Activated naive CD4-positive, alpha-beta T cell treated with anti-CD3 and anti-CD28 coated beads, Interleukin-2, amount 50 U/mL, for 24 hours (primary cell): ENCODE data around the gene CBR1.

ENCODE experiments used
- H3K27ac Mint-ChIP-seq: one replicate; pipeline ENCODE4 v1.8.0; 2021; ENCODE audit warnings: mild to moderate bottlenecking, mixed read lengths
- H3K27me3 Mint-ChIP-seq: one replicate; pipeline ENCODE4 v1.8.0; 2021; ENCODE audit warnings: mixed read lengths
- H3K36me3 Mint-ChIP-seq: one replicate; pipeline ENCODE4 v1.8.0; 2021; ENCODE audit warnings: mixed read lengths
- H3K4me1 Mint-ChIP-seq: one replicate; pipeline ENCODE4 v1.8.0; 2021; ENCODE audit warnings: mixed read lengths
- H3K4me3 Mint-ChIP-seq: one replicate; pipeline ENCODE4 v1.8.0; 2021; ENCODE audit warnings: mild to moderate bottlenecking, mixed read lengths
- H3K9me3 Mint-ChIP-seq: one replicate; pipeline ENCODE4 v1.8.0; 2021; ENCODE audit warnings: mixed read lengths

The CBR1 gene

GRCh38 chr21:36039861-36040260 is 30.0 kb upstream of the CBR1 start:
- H3K27ac Mint-ChIP-seq = no peak overlapping the region
- H3K4me1 Mint-ChIP-seq = no peaks in the 10 kb centered on the region
- H3K27me3 Mint-ChIP-seq = no peaks in the 10 kb centered on the region
- H3K36me3 Mint-ChIP-seq = peaks cover 25% of the 10 kb centered on the region
- H3K9me3 Mint-ChIP-seq = no peaks in the 10 kb centered on the region
- H3K4me3 Mint-ChIP-seq = no peak overlapping the region

GRCh38 chr21:36040389-36040788 is 29.4 kb upstream of the CBR1 start:
- Mint-ChIP-seq H3K4me3 (no peak overlapping the region), H3K36me3 (peaks cover 27% of the 10 kb centered on the region), H3K27me3 (no peaks in the 10 kb centered on the region), H3K9me3 (no peaks in the 10 kb centered on the region), H3K4me1 (no peaks in the 10 kb centered on the region), H3K27ac (no peak overlapping the region)

DNA sequence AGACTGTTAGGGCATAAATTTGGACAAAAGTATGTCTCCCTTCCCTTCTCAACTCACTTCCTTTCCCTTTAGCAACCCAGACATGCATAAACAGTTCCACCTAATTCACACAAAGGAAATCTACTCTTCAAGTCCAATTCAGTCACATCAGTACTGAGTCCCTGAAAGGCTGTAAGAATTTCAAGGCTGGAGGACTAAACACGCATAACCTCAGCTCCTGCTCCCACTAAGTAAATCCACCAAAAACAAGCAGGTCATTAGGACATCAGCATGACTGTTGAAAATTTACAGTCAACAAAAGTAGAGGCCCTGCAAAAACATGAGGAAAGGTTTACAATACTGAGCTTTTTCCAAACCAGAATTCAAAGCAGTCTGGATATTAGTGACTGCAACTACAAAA is 27.9 kb upstream of the CBR1 start:
- no peaks in the 10 kb centered on the region for H3K9me3 Mint-ChIP-seq
- H3K36me3 Mint-ChIP-seq = peaks cover 21% of the 10 kb centered on the region
- no peak overlapping the region for H3K27ac Mint-ChIP-seq
- H3K27me3 Mint-ChIP-seq = no peaks in the 10 kb centered on the region
- no peak overlapping the region for H3K4me3 Mint-ChIP-seq
- H3K4me1 Mint-ChIP-seq = no peaks in the 10 kb centered on the region

- H3K27me3 Mint-ChIP-seq = no peaks in the 10 kb centered on the region
- no peak overlapping the region for H3K4me3 Mint-ChIP-seq
- peaks cover 16% of the 10 kb centered on the region for H3K36me3 Mint-ChIP-seq
- H3K4me1 Mint-ChIP-seq = no peaks in the 10 kb centered on the region
- H3K27ac Mint-ChIP-seq = no peak overlapping the region
- no peaks in the 10 kb centered on the region for H3K9me3 Mint-ChIP-seq
These were observed 25.8 kb upstream of the CBR1 start for GRCh38 chr21:36044056-36044455.

- H3K27ac Mint-ChIP-seq = no peak overlapping the region
- no peaks in the 10 kb centered on the region for H3K9me3 Mint-ChIP-seq
- H3K27me3 Mint-ChIP-seq = no peaks in the 10 kb centered on the region
- peaks cover 29% of the 10 kb centered on the region for H3K36me3 Mint-ChIP-seq
- peaks cover 8% of the 10 kb centered on the region for H3K4me1 Mint-ChIP-seq
- no peak overlapping the region for H3K4me3 Mint-ChIP-seq
These were observed 23.8 kb upstream of the CBR1 start for GRCh38 chr21:36045993-36046392.

GRCh38 chr21:36047139-36047538 is 22.7 kb upstream of the CBR1 start:
- Mint-ChIP-seq H3K9me3 (no peaks in the 10 kb centered on the region), H3K27ac (no peak overlapping the region), H3K4me1 (peaks cover 8% of the 10 kb centered on the region), H3K27me3 (no peaks in the 10 kb centered on the region), H3K4me3 (no peak overlapping the region), H3K36me3 (peaks cover 28% of the 10 kb centered on the region)

- Mint-ChIP-seq H3K9me3 (no peaks in the 10 kb centered on the region), H3K27me3 (no peaks in the 10 kb centered on the region), H3K4me3 (no peak overlapping the region), H3K4me1 (peaks cover 13% of the 10 kb centered on the region), H3K36me3 (peaks cover 28% of the 10 kb centered on the region), H3K27ac (no peak overlapping the region)
These were observed 21.5 kb upstream of the CBR1 start for GRCh38 chr21:36048357-36048756.

DNA sequence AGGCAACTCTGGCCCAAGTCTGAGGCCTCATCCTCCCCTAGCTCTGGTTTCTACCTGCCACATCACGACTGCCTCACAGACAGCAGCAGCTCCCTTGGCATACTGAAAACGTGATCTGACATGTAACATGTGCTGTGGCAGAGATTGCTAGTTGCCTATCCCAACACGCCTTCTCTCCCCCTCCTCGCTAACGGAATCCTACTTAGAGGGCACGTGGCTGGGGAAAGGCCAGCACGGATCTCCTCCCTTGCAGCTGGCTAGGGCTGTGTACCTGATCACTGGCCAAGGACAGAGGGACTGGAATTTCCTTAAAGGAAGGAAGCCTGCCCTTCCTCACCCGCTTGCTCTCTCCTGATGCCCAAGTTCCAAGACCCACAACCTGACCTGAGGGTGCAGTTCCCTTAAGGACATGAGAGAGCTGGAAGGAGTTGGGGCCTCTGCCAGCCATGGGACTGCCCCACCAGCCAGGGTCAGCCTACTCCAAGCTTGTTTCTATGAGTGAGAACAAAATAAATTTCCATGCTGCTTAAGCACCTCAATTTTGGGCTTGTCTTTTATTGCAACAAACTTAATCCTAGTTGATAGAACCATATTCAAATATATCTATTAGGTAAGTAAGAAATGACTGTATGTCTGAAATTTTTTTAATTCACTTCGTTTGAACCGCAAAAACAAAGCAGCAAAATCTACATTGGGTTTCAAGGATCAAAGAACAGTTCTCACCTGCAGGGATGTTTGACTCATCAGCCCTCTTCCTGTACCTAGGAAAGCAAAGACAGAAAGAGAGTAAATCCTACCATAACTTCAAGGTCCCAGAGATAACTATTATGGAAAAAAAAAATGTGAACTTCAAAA is 16.7 kb upstream of the CBR1 start:
- Mint-ChIP-seq H3K27me3 (no peaks in the 10 kb centered on the region), H3K27ac (peak overlapping the region; percentile 69), H3K9me3 (no peaks in the 10 kb centered on the region), H3K4me1 (peaks cover 34% of the 10 kb centered on the region), H3K36me3 (peaks cover 31% of the 10 kb centered on the region), H3K4me3 (no peak overlapping the region)

- H3K4me1 Mint-ChIP-seq = peaks cover 40% of the 10 kb centered on the region
- H3K9me3 Mint-ChIP-seq = no peaks in the 10 kb centered on the region
- peaks cover 32% of the 10 kb centered on the region for H3K36me3 Mint-ChIP-seq
- no peak overlapping the region for H3K4me3 Mint-ChIP-seq
- no peaks in the 10 kb centered on the region for H3K27me3 Mint-ChIP-seq
- H3K27ac Mint-ChIP-seq = peak overlapping the region; percentile 41
These were observed 16.1 kb upstream of the CBR1 start for GRCh38 chr21:36053715-36054062.

GRCh38 chr21:36055551-36055950 is 14.3 kb upstream of the CBR1 start:
- peaks cover 21% of the 10 kb centered on the region for H3K36me3 Mint-ChIP-seq
- H3K27me3 Mint-ChIP-seq = no peaks in the 10 kb centered on the region
- peaks cover 41% of the 10 kb centered on the region for H3K4me1 Mint-ChIP-seq
- no peaks in the 10 kb centered on the region for H3K9me3 Mint-ChIP-seq
- H3K4me3 Mint-ChIP-seq = no peak overlapping the region
- H3K27ac Mint-ChIP-seq = no peak overlapping the region

GRCh38 chr21:36059823-36060158 is 10.0 kb upstream of the CBR1 start:
- Mint-ChIP-seq H3K4me1 (peaks cover 27% of the 10 kb centered on the region), H3K36me3 (peaks cover 17% of the 10 kb centered on the region), H3K27ac (peak overlapping the region; percentile 98), H3K27me3 (no peaks in the 10 kb centered on the region), H3K4me3 (peak overlapping the region; percentile 95), H3K9me3 (no peaks in the 10 kb centered on the region)

DNA sequence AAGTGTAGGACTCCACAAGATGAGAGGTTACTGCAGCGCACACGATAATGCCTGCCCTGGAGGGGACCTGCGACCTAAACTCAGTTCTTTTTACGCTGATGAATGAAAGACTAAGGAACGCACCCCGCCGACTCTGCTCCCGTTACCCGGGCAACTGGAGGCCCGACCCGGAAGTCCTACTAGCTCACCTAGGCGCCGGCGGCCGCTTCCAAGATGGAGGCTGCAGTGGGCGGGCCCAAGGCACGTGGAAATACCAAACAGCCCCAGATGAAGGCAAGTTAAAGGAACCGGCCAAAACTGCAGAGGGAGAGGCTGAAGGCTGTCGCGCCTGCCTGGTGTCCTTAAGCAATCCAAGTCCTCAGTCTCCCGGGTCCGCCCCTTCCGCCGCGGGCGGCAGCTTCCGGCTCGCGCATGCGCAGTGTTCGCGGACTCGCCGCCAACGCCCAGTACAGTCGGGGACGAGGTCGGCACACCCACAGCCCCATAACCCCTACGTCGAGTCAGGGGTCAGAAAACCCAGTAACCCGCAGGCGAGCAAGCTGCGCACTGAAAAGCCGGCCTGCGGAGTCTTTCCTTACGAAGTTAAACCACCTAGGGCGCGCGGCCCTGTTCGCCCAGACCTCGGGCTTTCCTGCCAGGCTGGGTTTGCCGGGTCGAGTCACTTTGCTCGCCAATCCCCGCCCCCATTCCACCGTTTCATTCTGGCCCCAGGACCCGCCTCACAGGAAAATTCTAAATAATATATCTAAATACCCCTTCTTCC is 9.5 kb upstream of the CBR1 start, which contains the start of gene SETD4:
Gene SETD4, minus strand, starts transcription at position 368 of the 763 bp plus-strand sequence. CDS start 1,638 bp downstream, outside the sequence.
- no peaks in the 10 kb centered on the region for H3K9me3 Mint-ChIP-seq
- peaks cover 21% of the 10 kb centered on the region for H3K4me1 Mint-ChIP-seq
- H3K36me3 Mint-ChIP-seq = peaks cover 12% of the 10 kb centered on the region
- H3K4me3 Mint-ChIP-seq = peak within 1 kb of the TSS; percentile 95
- H3K27me3 Mint-ChIP-seq = no peaks in the 10 kb centered on the region
- peak within 1 kb of the TSS; percentile 98 for H3K27ac Mint-ChIP-seq

- H3K27ac Mint-ChIP-seq = no peak overlapping the region
- no peaks in the 10 kb centered on the region for H3K27me3 Mint-ChIP-seq
- H3K4me1 Mint-ChIP-seq = peaks cover 25% of the 10 kb centered on the region
- H3K9me3 Mint-ChIP-seq = no peaks in the 10 kb centered on the region
- H3K36me3 Mint-ChIP-seq = peaks cover 11% of the 10 kb centered on the region
- H3K4me3 Mint-ChIP-seq = no peak overlapping the region
These were observed 8.4 kb upstream of the CBR1 start for GRCh38 chr21:36061445-36061844.

GRCh38 chr21:36063375-36064084 is 6.3 kb upstream of the CBR1 start:
- H3K4me1 Mint-ChIP-seq = peaks cover 13% of the 10 kb centered on the region
- H3K4me3 Mint-ChIP-seq = no peak overlapping the region
- no peaks in the 10 kb centered on the region for H3K36me3 Mint-ChIP-seq
- no peaks in the 10 kb centered on the region for H3K27me3 Mint-ChIP-seq
- H3K27ac Mint-ChIP-seq = peak overlapping the region; percentile 1
- no peaks in the 10 kb centered on the region for H3K9me3 Mint-ChIP-seq

DNA sequence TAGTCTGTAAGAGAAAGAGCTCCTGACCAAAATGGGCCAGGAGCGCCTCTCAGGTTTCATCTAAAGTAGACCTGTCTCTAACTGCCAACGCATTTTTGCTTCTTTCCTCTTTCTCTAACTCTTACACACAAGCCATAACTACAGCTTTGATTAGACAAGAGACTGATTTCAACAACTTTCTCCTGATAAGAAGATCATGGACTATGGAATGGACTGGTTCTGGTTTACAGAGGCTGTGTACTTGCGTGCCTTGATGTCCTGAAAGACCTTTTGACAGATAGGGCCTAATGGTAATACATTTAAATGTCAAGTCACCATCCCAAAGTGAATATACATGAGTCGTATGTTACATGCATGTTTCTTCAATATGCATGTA is 5.8 kb upstream of the CBR1 start:
- no peaks in the 10 kb centered on the region for H3K36me3 Mint-ChIP-seq
- no peaks in the 10 kb centered on the region for H3K27me3 Mint-ChIP-seq
- H3K27ac Mint-ChIP-seq = no peak overlapping the region
- H3K9me3 Mint-ChIP-seq = no peaks in the 10 kb centered on the region
- no peak overlapping the region for H3K4me3 Mint-ChIP-seq
- peaks cover 10% of the 10 kb centered on the region for H3K4me1 Mint-ChIP-seq
